GM19240 (cell line): ENCODE results near the gene P2RX6.
"Not testable (repeated sequence)": the region's sequence is repeated elsewhere in the genome, so short reads cannot be mapped to it uniquely, and the experiment has no call there.

ENCODE experiments used
- DNase-seq: peaks from one replicate; pipeline ENCODE4 v3.0.0; 2011; ENCODE audit warnings: low spot score; ENCODE audit not compliant: insufficient read length

The P2RX6 gene

DNA sequence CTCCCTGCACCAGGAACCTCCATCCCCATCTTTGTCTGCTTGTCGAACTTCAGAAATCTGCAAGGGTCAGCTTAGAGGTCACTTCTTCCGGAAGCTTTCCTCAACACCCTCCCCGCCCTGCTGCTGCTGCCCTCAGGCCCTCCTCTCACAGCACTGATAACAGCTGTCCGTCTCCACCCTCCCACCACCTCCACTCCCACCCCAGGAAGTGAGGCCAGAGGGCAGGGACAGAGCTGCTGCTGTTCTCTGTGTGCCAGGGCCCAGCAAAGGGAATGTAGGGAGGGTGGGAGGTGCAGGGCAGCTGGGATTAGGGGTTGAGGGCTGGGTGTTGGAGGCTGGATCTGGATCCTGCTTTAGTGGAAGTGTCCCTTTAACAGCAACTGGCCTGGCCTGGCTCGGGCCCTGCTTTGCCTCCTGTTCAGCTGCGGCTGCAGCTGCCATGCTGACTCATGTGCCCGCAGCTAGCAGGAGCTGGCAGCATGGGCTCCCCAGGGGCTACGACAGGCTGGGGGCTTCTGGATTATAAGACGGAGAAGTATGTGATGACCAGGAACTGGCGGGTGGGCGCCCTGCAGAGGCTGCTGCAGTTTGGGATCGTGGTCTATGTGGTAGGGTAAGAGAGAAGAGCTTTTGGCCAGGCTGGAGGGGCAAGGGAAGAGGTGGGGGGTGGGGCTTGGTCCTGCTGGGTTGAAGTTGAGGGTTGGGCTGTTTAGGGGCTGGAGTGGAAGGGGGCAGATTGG lies at the start of gene P2RX6:
Gene P2RX6, plus strand, starts transcription at position 440 of the 740 bp plus-strand sequence. Its CDS starts 10 bp downstream, at position 450.
- DNase-seq, result no peak

DNA sequence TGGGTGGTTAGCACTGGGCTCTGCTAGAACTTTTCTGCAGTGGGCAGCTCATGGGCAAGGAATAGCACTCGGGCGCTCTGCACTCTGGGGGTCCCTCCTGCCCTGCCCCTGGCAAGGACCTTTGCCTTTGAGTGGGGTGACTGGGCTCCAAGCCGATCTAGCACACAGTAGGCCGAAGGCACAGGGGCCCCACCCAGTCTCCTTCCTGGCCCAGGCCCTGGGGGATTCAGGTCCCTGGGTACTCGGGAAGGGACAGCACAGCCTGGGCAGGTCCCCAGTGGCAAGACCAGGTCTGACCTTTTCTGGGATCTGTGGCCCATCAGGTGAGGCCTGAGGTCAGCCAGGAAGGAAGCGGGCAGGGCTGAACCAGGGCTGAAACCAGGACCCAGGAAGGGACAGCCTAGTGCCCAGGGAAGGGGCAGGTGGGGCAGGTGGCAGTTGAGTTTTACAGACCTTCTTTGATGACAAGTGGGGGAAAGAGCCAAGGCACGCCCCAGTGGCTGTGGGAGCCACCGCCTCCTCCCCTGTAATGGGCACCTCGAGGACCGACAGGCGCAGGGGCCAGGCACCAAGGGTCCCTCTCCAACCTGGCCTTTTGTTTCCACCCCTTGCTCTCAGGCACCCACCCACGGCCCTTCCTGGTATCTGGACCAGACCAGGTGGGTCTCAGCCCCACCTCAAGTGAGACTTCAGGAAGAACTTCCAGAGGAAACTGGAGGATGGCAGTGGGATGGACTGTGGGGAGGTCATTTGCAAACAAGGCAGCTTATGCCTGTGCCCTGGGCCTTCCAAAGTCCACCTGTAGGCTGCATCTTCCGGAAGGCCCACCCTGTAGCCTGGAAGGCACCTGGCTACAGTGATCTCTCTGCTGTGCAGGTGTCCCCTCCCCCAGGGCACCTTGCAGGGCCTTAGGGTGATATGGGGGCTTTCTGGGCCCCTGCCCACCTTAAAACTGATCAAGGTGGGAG lies 48.8 kb upstream of the P2RX6 start:
- no peak for DNase-seq

DNA sequence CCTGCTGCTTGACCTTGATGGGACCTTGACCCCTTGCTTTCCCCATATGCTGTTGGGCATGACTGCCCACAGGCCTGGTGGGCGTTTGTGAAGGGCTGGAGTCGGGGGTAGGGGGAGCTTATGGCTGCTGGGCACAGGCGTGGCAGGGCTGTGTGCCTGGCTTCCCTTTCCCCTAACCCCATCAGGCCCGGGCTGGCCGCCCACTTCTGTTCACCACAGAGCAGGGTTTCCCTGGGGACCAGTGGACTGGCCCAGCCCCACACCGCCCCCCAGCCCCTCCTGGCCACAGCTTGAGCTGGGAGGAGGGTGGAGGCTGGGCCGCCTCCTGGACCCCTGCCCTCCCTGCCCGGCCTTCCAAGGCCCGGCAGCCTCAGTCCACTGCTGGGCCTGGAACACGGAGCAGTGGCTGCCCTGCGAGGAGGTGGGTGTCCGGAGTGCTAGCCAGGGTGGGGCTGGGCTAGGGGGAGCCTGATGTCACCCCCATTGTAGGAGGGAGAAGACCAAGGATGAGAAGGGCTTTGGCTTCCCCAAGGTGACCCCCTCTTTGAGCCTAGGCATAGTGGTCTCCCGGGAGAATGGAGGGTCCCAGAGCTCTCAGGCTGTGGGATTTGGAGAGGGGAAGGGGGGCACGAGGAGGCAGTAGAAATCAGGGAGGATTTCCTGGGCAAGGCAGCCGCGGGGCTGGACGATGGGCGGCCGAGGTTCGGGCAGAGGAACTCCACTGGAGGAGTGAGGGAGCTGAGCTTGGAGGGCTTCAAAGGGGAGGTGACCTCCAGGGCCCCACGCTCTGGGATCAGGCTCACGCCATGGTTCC lies 47.9 kb upstream of the P2RX6 start, which contains the start of gene AIFM3:
Gene AIFM3, plus strand, starts transcription at position 373 of the 814 bp plus-strand sequence. CDS start 690 bp downstream, outside the sequence.
- DNase-seq, result no peak

DNA sequence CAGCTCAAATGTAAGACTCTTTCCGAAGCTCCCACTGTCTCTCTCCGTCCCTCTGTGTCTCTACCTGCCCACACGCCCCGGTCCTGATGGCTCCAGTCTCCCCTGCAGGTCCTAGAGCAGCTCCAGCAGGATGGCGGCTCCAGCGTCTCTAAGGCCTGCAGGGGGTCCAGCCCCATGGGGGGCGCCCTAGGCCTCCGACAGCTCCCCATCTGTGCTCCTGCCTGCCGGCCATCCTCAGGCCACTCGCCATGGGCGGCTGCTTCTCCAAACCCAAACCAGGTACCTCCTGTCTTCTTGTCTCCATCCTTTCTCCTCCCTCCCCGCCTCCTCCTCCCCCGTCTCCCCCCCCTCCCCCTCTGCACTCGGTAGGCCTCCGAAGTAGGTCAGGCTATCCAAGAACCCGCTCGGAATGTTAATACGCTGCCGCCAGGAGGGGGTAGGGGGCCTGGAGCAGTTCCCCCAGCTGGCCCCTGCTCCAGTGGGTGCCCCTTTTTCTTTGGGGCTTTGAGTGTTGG lies 47.2 kb upstream of the P2RX6 start:
- no peak for DNase-seq

DNA sequence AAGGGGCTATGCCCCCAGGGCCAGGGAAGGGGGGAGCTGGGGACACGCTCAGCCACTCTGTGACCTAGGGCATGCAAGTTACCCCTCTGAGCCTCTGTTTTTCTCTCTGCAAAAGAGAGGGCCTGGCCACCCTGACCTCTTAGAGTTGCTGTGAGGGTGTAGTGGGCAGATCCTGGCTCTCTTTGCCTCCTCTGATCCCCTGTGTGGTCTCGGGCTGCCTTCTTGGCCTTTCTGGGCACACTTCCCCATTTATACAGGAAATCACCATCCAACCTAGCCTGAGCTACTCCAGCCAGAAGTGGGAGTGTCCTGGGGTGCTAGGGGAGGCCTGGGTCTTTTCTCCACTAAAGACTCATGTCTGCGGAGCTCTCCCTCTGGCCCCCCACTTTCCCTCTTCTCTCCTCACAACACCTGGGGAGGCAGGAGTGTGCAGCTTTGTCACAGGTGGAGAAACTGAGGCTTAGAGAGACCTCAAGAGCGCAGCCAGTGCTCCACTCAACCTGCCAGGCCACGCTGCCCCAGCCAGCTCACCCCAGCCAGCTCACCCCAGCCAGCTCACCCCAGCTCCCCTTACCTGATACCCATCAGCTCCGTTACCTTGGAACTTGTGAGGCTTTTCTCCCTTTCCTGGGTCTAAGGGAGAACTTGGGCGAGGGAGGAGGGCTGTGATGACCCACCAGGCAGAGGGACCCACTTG lies 46.5 kb upstream of the P2RX6 start:
- no peak for DNase-seq

DNA sequence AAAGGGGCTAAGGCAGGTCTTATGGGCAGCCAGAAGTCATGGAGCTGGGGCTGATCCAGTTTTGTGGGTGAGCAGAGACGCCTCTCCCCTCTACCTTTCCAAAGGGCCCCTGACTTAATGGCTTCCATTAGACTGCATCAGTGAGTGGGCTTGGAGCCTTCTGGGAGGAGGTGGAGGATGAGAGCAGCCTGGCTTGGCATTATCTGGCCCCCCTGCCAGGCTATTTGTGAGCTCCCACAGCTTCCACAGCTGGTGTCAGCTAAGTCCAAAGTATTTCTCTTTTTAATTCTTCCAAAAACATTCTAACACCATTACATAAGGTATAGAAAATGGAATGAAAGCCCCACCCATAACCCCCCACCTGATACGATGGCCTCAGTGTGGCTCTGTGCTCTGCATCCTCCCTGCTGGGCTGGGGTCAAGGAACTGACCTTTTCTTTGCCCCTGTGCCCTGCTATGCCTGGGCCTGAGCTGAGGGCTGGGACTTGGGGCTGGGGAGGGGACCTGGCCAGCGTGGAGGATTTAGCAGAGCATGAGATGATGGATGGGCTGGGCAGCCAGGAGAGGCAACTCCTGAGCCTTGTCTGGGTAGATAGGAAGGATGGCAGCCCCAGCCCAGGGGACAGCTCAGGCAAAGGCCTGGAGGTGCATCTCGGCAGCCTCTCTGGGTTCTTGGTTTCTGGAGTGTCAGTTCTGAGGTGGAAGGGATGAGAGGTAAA lies 43.9 kb upstream of the P2RX6 start:
- no peak for DNase-seq

DNA sequence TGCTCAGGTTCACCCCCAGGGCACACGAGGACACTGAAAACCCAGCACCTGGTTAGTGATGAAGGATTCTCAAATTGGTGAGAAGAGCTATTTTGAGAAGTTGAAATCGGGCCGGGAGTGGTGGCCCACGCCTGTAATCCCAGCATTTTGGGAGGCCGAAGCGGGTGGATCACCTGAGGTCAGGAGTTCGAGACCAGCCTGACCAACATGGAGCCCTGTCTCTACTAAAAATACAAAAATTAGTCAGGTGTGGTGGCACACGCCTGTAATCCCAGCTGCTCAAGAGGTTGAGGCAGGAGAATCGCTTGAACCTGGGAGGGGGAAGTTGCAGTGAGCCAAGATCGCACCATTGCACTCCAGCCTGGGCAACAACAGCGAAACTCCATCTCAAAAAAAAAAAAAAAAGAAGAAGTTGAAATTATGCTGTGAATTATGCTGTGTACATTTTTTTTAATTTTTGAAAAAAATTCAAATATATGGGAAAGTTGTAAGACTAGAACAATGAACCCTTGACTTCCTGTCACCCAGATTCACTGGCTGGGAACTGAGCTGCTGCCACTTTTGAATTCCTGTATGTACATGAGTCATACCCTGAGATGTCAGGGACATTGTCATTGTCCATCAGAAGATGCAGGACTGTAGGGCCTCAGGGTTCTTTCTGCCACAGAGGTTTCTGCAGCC lies 42.8 kb upstream of the P2RX6 start:
- DNase-seq, result not testable (repeated sequence)

DNA sequence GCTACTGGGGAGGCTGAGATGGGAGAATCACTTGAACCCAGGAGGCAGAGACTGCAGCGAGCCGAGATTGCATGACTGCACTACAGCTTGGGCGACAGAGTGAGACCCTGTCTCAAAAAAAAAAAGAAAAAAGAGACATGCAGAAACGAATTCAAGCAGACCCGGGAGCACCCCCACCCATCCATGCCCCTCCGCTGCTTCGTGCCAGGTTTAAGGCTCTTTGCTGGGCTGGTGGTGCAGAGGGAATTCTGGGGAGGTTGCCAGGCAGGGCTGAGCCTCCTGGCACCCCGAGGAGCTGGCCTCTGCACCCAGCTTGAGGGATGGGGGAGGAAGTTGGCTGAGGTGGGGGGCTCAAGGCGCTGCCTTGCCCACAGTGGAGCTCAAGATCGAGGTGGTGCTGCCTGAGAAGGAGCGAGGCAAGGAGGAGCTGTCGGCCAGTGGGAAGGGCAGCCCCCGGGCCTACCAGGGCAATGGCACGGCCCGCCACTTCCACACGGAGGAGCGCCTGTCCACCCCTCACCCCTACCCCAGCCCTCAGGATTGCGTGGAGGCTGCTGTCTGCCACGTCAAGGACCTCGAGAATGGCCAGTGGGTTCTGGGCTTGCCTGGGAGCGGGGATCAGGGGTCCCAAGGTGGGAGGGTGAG lies 41.9 kb upstream of the P2RX6 start:
- no peak for DNase-seq

DNA sequence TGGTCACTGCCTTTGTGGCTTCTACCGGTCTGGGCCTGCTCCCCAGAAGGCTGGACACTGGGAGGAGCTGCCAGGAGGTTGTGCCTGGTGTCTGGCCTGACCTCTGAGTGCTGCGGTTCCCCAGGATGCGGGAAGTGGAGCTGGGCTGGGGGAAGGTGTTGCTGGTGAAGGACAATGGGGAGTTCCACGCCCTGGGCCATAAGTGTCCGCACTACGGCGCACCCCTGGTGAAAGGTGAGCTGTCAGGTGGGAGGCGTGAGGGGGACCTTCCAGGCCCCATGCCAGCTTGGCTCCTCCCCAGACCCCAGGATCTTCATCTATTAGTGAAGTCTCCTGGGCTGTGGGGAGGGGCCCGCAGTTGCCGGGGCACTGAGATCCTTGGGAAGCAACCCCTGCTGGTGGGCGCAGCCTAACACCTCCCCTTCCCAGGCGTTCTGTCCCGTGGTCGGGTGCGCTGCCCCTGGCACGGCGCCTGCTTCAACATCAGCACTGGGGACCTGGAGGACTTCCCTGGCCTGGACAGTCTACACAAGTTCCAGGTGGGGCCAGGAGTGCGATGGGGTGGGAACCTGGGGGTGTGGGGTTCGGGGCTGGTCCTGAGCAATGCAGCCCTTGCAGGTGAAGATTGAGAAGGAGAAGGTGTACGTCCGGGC lies 41.2 kb upstream of the P2RX6 start:
- no peak for DNase-seq

DNA sequence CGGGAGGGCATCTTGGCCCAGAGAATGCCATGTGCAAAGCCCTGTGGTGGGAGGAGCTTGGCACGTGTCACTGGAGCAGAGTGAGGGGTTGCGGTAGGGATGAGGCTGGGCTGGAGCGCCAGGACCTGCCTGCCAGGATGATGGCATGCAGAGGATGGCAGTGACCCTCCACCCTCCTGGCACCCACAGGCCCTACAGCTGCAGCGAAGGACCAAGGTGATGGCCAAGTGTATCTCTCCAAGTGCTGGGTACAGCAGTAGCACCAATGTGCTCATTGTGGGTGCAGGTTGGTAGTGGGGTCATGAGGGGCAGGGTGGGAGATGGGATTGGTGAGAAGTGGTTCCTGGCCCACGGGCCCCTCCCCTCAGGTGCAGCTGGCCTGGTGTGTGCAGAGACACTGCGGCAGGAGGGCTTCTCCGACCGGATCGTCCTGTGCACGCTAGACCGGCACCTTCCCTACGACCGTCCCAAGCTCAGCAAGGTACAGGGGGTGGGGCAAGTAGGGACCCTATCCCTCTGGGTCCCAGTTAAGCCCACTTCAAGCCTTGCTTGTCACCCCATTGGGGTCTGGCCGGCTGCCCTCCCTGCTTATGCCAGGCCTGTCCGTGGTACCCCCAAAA lies 40.5 kb upstream of the P2RX6 start:
- no peak for DNase-seq

DNA sequence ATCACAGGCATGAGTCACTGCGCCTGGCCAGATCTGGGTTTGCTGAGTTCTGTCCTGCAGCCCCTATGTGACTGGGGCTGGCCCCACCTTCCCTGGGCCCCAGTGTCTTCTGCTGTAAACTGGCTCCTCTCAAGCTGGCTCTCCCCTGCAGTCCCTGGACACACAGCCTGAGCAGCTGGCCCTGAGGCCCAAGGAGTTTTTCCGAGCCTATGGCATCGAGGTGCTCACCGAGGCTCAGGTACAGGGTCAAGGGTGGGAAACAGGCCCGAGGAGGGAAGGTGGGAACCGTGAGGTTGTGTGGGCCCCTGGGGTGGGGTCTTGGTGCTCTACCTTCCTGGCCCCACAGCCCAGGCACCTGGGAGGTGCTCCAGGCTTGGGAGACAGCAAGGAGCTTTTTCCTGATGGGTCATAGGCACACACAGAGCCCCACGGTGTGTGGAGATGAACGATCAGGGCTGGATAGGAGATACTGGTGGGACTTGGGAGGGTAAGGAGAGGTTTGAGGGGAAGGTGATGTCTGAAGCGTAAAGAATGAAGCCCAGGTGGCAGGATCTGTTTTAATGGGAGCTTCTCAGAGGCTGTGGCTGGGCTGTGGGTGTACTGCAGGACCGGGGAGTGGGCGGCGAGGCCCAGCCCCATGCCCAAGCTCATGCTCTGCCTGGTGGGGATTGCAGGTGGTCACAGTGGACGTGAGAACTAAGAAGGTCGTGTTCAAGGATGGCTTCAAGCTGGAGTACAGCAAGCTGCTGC lies 39.2 kb upstream of the P2RX6 start:
- no peak for DNase-seq

DNA sequence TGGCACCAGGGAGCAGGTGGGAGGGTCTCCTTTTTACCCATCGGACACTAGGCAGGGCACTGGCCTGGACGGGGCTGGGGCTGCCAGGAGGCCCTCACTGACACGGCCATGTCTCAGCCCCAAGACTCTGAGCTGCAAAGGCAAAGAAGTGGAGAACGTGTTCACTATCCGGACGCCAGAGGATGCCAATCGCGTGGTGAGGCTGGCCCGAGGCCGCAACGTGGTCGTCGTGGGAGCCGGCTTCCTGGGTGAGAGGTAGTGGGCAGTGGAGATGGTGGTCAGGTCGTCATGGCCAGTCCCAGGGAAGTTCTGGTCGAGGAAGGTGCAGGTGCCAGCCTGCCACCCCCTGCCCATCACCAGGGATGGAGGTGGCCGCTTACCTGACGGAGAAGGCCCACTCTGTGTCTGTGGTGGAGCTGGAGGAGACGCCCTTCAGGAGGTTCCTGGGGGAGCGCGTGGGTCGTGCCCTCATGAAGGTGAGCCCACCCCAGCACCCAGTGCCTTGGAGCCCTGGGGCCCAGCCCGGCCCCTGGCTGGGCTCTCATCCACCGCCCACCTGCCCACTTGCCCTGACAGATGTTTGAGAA lies 38.6 kb upstream of the P2RX6 start:
- no peak for DNase-seq

DNA sequence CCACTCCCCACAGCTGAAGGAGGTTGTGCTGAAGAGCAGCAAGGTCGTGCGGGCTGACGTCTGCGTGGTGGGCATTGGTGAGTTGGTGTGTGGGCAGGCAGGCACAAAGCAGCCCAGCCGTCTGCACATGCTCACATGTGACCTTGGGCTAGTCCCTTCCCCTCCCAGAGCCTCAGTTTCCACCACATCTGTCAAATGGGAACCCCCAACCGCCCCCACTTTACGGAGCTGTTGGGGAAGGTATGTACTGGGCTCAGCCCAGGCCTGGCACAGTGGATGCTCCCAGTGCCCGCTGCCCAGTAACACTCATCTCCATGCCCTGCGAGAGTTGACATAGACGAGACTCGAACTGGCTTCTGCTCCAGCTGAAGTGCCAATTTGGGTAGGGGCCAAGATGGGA lies 37.9 kb upstream of the P2RX6 start:
- DNase-seq, result no peak

DNA sequence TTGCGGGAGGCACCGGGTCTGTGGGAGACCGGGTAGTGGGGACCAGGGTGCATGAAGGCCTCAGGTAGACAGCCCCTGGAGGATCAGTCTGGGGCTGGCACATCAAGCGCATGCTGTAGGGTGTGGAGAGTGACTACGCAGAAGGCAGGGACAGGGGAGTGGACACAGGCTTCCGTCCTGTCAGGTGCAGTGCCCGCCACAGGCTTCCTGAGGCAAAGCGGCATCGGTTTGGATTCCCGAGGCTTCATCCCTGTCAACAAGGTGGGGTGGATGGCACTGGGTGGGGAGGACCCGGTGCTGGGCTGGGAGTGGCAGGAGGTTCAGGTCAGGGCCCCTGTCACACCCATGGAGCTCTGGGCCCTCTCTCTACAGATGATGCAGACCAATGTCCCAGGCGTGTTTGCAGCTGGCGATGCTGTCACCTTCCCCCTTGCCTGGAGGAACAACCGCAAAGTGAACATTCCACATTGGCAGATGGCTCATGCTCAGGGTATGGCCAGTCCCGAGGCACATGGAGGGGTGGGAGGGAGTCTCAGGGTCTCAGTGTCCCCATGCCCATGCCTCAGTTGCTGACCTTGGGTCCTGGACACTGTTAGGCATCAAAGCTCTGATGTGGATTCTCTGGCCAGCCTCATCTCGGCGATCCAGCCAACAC lies 37.3 kb upstream of the P2RX6 start:
- no peak for DNase-seq

DNA sequence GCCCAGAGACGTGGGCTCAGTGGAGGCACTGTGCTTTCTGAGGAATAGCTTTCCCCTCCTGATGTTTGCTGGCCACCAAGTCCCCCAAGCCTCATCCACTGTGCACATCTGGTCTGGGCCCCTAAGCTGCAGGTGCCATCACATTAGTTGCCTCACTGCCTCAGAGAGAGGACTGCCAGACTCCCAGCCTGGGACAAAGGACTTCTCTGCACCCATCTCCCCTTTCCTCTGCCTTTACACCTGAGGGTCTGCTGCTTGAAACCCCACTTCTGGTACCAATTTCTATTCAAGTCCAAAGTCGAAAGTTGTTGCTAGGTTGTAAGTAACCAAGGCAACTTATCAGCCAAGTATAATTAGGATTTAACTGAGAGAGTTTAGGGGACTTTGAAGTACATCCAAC lies 36.5 kb upstream of the P2RX6 start:
- no peak for DNase-seq

DNA sequence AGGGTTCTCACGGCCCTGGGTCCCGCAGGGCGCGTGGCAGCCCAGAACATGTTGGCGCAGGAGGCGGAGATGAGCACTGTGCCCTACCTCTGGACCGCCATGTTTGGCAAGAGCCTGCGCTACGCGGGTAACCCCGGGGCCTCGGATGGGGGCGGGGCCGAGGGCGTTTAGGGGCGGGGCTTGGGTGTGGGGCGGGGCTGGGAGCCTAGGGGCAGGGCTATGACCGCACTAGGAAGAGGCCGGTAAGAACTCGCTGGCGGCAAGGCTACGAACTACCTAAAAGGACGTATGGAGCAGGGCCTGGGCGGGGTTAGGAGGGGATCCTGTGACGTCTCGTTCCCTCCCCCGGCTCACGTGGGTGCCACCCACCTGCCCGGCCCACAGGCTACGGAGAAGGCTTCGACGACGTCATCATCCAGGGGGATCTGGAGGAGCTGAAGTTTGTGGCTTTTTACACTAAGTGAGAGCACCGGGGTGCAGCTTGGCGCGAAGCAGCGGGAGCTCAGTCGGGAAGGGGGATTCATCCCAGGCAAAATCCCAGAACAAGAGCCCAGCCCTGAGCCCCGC lies 35.6 kb upstream of the P2RX6 start:
- no peak for DNase-seq
